ENCODE data around the gene FRA10AC1. TPM values are rescaled to one million over a fixed set of nuclear protein-coding genes. Genes with fewer than 3 reads are reported as not detected.

The FRA10AC1 gene
- total RNA-seq, 6 experiments from 2014 or later: 8.3 to 10.7 (median 9.2) TPM

GRCh38 chr10:93666030-93666429, 36.4 kb downstream of the FRA10AC1 start:
- Mint-ChIP-seq H3K4me3 (no peak overlapping the region), H3K9me3 (no peaks in the 10 kb centered on the region), H3K27ac (no peak overlapping the region), H3K4me1 (ENCODE audit: low read depth) (no peaks in the 10 kb centered on the region), H3K36me3 (ENCODE audit: low read depth) (peaks cover 9% of the 10 kb centered on the region), H3K27me3 (ENCODE audit: insufficient read depth) (no peaks in the 10 kb centered on the region)
- no peak for DNase-seq
- TF ChIP-seq CTCF (IDR thresholded peaks at IDR 0.05): no peak

- DNase-seq: no peak
- Mint-ChIP-seq H3K4me3 (no peak overlapping the region), H3K27me3 (ENCODE audit: insufficient read depth) (peaks cover 4% of the 10 kb centered on the region; the same call in 1 of the 2 replicates), H3K36me3 (ENCODE audit: low read depth) (no peaks in the 10 kb centered on the region), H3K27ac (no peak overlapping the region), H3K9me3 (no peaks in the 10 kb centered on the region), H3K4me1 (ENCODE audit: low read depth) (peaks cover 4% of the 10 kb centered on the region)
- no peak for TF ChIP-seq CTCF (IDR thresholded peaks at IDR 0.05)
Observed at GRCh38 chr10:93657757-93658156, 44.6 kb downstream of the FRA10AC1 start.

GRCh38 chr10:93656155-93656554, 46.2 kb downstream of the FRA10AC1 start:
- Mint-ChIP-seq H3K4me3 (no peak overlapping the region), H3K27me3 (ENCODE audit: insufficient read depth) (peaks cover 4% of the 10 kb centered on the region; the same call in 1 of the 2 replicates), H3K36me3 (ENCODE audit: low read depth) (no peaks in the 10 kb centered on the region), H3K27ac (no peak overlapping the region), H3K9me3 (no peaks in the 10 kb centered on the region), H3K4me1 (ENCODE audit: low read depth) (peaks cover 6% of the 10 kb centered on the region)
- no peak for DNase-seq
- no peak for TF ChIP-seq CTCF (IDR thresholded peaks at IDR 0.05)

GRCh38 chr10:93654201-93654600, 48.2 kb downstream of the FRA10AC1 start:
- Mint-ChIP-seq H3K9me3 (no peaks in the 10 kb centered on the region), H3K27ac (no peak overlapping the region), H3K4me3 (no peak overlapping the region), H3K4me1 (ENCODE audit: low read depth) (peaks cover 6% of the 10 kb centered on the region), H3K36me3 (ENCODE audit: low read depth) (no peaks in the 10 kb centered on the region), H3K27me3 (ENCODE audit: insufficient read depth) (peaks cover 4% of the 10 kb centered on the region; the same call in 1 of the 2 replicates)
- no peak for DNase-seq
- no peak for TF ChIP-seq CTCF (IDR thresholded peaks at IDR 0.05)

- Mint-ChIP-seq H3K27ac (no peak overlapping the region), H3K9me3 (no peaks in the 10 kb centered on the region), H3K36me3 (ENCODE audit: low read depth) (no peaks in the 10 kb centered on the region), H3K4me3 (no peak overlapping the region), H3K27me3 (ENCODE audit: insufficient read depth) (peaks cover 8% of the 10 kb centered on the region; the same call in 1 of the 2 replicates), H3K4me1 (ENCODE audit: low read depth) (peaks cover 6% of the 10 kb centered on the region)
- DNase-seq: no peak
- no peak for TF ChIP-seq CTCF (IDR thresholded peaks at IDR 0.05)
Observed at GRCh38 chr10:93652857-93653256, 49.5 kb downstream of the FRA10AC1 start.

GRCh38 chr10:93639791-93640190, 62.6 kb downstream of the FRA10AC1 start:
- no peak for DNase-seq

More at GRCh38 chr10:93639791-93640190, 62.6 kb downstream of the FRA10AC1 start:
- Mint-ChIP-seq H3K27me3 (ENCODE audit: insufficient read depth) (peaks cover 21% of the 10 kb centered on the region), H3K4me3 (no peak overlapping the region), H3K9me3 (no peaks in the 10 kb centered on the region; the same call in 1 of the 2 replicates), H3K4me1 (ENCODE audit: low read depth) (no peaks in the 10 kb centered on the region), H3K36me3 (ENCODE audit: low read depth) (no peaks in the 10 kb centered on the region), H3K27ac (no peak overlapping the region)
- no peak for TF ChIP-seq CTCF (IDR thresholded peaks at IDR 0.05)

Measured in HFFc6 (cell line).